ENCODE data around the gene SDC1. TPM values are rescaled to one million over a fixed set of nuclear protein-coding genes. Genes with fewer than 3 reads are reported as not detected.
A peak's percentile ranks its signal among the peaks of the same experiment; 100 is the strongest.

Gene SDC1
- total RNA-seq, 4 donors from 2014 or later = 729 to 864 (median 835) TPM

GRCh38 chr2:20156076-20156759 is 68.7 kb downstream of the SDC1 start:
- intact Hi-C loops (cut with DNase I; ENCODE audit: low total_unique reads) = no loop called here
- H3K4me3 ChIP-seq (ENCODE audit: low read depth, poor library complexity, severe bottlenecking) = no peak overlapping the region
- 87 to 93% methylated on average over 3 of the region's 3 CpGs for WGBS, 2 donors
- no peak for DNase-seq (ENCODE audit: low spot score in 2 of 2)
- TF ChIP-seq POLR2A (IDR thresholded peaks at IDR 0.05) = no peak
- no peak for TF ChIP-seq CTCF (IDR thresholded peaks at IDR 0.05)

DNA sequence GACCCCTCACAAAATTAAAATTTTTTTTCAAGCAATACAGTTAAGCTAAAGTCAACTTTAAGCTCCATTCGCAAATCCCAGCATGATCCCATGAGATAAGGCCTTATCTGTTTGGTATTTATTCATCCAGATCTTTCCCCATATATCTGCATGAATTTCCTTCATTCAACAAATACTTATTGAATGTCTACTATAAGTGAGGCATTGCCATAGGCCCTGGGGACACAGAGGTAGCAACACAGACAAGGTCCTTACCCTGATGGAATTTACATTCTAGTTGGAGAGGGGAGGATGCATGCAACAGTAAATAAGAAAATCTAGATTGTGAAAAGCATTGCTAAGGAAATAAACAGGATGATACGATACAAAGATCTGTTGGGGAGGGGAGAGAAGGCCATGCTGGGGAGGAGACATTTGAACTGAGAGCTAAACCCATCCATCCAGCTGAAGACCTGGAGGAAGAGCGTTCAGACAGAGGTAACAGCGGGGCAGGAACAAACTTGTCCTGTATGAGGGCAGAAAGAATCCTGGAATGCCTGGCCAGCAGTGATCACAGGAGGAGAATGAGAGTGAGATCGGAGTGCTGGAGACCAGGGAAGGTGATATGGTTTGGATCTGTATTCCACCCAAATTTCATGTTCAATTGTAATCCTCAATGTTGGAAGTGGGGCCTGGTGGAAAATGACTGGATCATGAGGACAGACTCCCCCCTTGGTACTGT is 71.6 kb downstream of the SDC1 start:
- DNase-seq (ENCODE audit: low spot score in 2 of 2) = peak in 1 of 2 donors; percentile 53
- TF ChIP-seq POLR2A (IDR thresholded peaks at IDR 0.05) (no peak), CTCF (IDR thresholded peaks at IDR 0.05) (no peak)
- 57 to 70% methylated on average over 5 of the region's 5 CpGs for WGBS, 2 donors
- intact Hi-C loops (cut with DNase I; ENCODE audit: low total_unique reads) = no loop called here
- no peak overlapping the region for H3K4me3 ChIP-seq (ENCODE audit: low read depth, poor library complexity, severe bottlenecking)

GRCh38 chr2:20150806-20151571 is 73.9 kb downstream of the SDC1 start:
- intact Hi-C loops (cut with DNase I; ENCODE audit: low total_unique reads) = no loop called here
- TF ChIP-seq POLR2A (IDR thresholded peaks at IDR 0.05) (no peak), CTCF (IDR thresholded peaks at IDR 0.05) (no peak)
- peak in 1 of 2 donors; percentile 64 for DNase-seq (ENCODE audit: low spot score in 2 of 2)
- 49 to 65% methylated on average over 7 of the region's 7 CpGs for WGBS, 2 donors
- H3K4me3 ChIP-seq (ENCODE audit: low read depth, poor library complexity, severe bottlenecking) = no peak overlapping the region

Other genes starting within 250 kb of the SDC1 start
- 1 to 10 TPM; 2.5 to 6.8 (median 4.4) TPM for gene WDR35, start 235.0 kb downstream of the SDC1 start, total RNA-seq
- 1 to 10 TPM in 1 of 4 donors, under 1 TPM in 3; 0.11 to 1.5 (median 0.60) TPM for gene MATN3, start 212.5 kb downstream of the SDC1 start, total RNA-seq
- gene LAPTM4A, start 173.5 kb downstream of the SDC1 start, total RNA-seq = 100 to 1,000 TPM; 102 to 139 (median 119) TPM
- gene PUM2, start 125.7 kb upstream of the SDC1 start, total RNA-seq = 10 to 100 TPM; 82.5 to 88.1 (median 84.8) TPM
- gene RHOB, start 221.9 kb upstream of the SDC1 start, total RNA-seq = 100 to 1,000 TPM; 569 to 894 (median 709) TPM